Nucleus accumbens (tissue), 56 donors: ENCODE measurements around the gene SEPTIN12.

Source experiments
- DNase-seq, 56 donors: peaks; one replicate each; lab custom pipeline; 2025; lab: John Stamatoyannopoulos, UW

SEPTIN12 gene

DNA sequence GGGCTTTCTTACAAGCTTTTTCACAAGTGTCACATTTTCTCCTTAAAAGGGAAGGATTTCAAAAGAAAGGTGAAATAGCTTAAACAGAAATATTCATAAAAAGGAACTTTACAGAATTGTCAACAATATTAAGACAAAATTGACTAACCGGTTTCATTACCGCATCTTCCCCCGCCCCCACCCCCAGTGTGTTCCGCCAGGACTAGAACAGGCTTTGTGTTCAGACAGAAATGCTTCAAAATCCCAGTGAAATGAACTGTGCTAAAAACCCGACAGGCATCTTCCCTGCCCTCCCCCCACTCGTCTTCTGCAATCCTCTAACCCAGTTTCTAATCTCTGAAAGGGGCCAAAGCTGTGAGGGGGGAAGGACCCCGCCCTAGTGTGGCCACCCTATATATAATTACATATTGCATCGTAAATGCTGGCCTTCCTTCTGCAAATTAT is 15.3 kb upstream of the SEPTIN12 start:
- DNase-seq, result peak in 4 of 56 donors; percentile 6 to 26 (median 12)

- peak in 55 of 56 donors; percentile 63 to 99 (median 94) for DNase-seq
Measured at GRCh38 chr16:4802659-4803287, 14.6 kb upstream of the SEPTIN12 start.

DNA sequence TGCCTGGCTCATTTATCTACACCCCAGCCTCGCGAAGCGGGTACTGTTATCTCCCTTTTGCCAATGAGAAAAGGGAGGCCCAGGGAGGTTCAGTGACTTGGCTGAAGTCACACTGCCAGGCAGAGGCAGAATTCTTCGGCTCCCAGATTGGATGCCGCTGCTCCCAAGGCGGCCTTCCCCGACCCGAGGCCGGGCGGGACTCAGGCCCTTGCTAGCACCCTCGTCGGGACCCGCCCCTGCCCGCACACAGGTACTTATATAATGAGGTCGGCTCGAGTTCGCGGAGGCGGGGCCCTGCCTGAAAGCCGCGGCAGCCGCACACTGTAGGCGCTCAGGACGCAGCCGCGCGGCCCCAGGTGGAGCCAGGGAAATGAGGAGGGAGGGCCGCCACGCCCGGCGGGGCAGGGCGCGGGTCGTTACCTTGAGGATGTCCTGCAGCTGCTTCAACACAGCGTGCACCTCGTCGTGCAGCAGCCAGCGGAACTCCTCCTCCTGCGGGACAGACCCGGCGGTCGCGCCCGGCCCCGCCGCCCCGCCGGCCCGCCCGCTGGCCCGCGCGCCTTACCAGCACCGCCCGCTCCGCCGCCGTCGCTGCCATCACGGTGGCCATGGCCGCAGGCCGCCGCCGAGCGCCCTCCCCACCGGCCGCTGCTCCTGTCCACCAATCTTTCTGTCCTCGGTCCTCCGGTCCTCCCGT is 14.0 kb upstream of the SEPTIN12 start, which contains the start of gene ROGDI:
TSS of gene ROGDI (minus strand) at position 672 of the 697 bp plus-strand sequence. CDS start at position 610, 62 bp downstream.
- peak in 53 of 56 donors; percentile 17 to 86 (median 61) for DNase-seq

DNA sequence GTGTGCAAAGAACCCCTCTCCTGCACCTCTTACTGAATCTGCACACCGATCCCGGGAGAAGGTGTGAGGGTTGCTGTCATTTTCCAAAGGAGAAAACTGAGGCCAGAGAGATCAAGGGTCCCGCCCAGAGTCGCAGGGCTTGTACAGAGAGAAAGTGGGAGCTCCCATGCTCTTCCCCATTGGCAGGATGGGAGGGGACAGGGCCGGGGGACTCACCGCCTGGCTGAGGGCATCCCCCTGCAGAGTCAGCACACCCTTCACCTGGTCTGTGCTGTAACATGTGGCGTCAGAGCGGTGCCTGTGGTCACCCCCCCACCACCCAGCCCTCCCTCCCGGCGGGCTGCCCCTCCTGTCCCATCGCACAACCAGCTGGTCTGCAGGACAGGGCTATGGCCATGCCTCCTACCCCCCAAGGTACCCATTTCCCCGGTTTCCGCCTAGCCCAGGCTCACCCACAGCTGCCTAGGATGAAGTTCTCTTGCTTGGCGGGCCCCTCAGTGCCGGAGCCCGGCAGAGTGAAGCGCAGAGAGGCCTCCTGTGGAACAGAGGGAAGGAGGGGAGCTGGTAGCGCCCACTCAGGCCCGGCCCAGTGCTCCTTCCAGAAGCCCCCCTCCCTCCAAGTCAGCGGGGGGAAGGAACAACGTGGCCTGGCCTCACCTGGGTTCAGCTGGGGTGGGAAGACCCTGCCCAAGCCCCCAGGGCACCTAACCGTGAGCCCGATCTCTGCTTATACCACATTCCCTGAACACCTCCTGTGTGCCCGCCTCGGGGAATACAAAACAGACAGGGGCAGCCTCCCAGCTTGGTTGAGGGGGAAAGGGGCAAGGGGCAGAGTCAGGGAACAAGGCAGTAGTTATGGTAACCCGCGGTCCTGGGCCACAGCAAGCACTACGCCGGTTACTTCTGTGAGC is 13.2 kb upstream of the SEPTIN12 start:
- peak in 9 of 56 donors; percentile 32 to 60 (median 54) for DNase-seq

GRCh38 chr16:4800290-4801041 is 12.3 kb upstream of the SEPTIN12 start:
- DNase-seq, result peak in 53 of 56 donors; percentile 25 to 92 (median 76)

DNA sequence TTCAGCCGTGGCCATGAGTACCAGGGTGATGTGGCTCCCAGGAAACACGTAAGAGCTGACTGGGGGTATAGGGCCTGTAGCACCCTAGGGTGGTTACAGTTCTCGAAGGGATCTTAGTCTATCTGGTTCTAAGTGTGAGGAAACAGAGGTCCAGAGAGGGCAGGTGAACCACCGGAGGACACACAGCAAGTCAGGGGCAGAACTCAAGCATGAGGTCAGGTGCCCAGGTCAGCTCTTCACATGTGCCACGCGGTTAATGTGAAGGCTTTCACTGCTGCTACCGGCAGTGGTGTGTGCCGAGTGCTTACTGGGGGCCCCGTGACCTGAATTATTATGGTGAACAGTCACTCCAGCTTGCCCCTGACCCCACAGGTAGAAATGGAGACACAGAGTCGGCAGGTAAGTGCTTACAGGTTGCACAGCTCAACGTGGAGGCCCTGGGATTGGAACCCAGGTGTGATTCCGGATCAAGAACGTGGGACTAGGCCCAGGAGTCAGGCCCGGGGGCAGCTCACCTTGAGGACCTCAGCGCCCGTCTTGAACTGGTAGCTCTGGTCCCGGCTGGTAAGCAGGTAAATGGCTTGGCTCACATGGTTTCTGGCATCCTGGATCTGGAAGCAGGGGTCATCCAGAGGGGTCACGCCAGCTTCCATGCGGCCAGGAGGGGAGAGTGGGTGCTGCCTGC is 11.2 kb upstream of the SEPTIN12 start:
- DNase-seq, result no peak

DNA sequence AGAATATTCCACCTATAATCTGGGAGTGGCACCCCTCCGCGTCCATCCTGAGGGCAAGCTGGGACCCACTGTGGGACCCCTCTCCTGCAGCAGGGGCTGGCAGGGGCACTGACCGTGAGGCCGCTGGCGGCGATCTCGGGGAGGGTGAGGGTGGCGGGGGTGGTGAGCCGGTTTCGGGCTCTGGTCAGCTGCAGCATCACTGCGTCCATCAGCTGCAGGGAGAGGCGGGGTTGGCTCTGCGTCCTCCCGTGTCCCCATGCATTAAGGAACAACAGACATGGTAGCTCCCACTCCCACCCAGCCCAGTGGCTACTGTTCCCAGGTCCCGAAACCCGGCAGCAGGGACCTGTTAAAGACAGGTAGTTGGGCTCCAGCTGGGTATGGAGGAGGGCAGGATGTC is 10.3 kb upstream of the SEPTIN12 start:
- DNase-seq, result no peak

DNA sequence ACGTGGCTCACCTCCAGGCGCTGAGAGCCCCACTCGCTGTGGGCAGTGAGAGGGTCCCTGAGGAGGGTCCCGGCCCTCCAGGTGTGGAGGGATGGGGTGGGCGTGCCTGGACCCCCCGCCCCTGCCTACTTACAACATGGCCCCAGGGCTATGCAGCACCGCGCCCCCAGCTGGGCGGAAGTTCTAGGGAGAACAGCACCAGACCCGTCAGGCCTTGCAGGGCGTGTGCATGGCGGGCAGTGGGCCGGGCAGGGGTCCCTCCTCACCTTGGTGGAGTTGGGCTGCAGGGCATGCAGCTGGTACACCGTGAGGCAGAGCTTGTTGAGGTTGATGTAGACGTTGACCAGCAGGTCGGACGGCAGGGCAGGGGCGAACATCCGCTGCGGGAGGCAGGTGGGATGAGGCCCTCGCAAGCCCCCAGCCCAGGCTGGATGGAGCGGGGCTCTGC is 9.7 kb upstream of the SEPTIN12 start:
- DNase-seq, result no peak

GRCh38 chr16:4796982-4797804 is 9.0 kb upstream of the SEPTIN12 start:
- DNase-seq, result no peak

- DNase-seq, result no peak
Measured at GRCh38 chr16:4795828-4796572, 7.9 kb upstream of the SEPTIN12 start.

DNA sequence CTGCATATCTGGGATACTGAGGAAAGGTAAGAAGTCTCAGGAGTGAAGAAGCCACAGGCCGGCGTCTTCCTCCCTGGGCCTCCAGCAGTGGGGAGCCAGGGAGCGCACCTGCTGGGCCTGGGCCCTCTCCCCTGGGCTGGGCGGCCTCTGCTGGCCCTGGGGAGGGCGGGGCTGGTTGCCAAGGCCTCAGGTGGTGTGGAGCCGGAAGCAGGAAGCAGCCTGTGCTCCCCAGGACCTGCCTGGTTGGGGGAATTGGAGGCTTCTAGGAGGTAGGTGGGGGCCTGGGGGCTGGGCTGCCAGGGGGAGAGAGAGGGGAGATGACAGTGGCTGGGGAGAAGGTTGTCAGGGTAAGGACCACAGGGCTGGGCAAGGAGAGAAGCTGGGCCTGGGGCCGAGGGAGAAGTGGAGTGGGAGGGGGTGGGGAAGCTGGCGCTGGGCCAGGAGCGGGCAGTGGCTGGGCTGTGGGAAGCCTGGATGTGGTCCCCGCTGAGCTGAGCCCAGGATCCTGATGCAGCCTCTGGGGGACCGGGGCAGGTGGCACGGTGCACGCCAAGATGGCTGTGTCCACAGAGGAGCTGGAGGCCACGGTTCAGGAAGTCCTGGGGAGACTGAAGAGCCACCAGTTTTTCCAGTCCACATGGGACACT is 7.2 kb upstream of the SEPTIN12 start, which contains the start of gene SMIM22:
TSS of gene SMIM22 (plus strand) at position 189 of the 647 bp plus-strand sequence. CDS start at position 555, 366 bp downstream.
- peak in 4 of 56 donors; percentile 9 to 35 (median 24) for DNase-seq

DNA sequence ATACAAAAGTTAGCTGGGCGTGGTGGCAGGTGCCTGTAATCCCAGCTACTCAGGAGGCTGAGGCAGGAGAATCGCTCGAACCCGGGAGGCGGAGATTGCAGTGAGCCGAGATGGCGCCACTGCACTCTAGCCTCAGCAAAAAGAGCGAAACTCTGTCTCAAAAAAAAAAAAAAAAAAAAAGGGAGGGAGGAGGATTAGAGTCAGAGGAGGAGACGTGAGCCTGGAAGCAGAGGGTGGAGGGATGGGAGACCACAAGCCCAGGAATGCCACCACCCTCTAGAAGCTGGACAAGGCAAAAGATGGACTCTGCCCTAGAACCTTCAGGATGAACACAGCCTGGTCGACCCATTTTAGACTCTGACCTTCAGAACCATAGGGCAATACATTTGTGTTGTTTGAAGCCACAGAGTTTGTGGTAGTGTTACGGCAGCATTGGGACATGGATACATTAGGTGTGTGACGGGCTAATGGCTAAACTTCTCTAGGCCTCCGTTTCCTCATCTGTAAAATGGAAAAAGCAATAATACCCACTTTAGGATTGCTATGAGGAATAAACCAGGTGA is 4.9 kb upstream of the SEPTIN12 start:
- no peak for DNase-seq

DNA sequence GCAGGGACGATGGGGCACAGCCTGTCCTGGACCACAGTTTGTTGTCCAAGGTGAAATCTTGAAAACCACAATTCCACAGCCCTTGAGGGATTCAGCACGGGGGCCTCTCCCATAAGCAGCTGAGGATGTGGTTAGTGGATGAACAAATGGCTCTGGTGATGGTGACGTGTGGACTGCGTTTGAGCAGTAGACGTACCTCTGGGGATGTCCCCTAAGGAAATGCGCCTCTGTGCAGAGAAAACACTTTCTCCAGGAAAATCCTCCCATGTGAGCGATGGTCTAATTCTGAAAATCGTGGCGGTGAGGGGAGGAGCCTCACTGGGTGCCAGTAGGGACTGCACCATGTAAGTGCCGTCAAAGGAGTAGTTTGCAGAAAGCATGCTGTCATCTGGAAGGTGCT is 2.7 kb upstream of the SEPTIN12 start:
- no peak for DNase-seq

DNA sequence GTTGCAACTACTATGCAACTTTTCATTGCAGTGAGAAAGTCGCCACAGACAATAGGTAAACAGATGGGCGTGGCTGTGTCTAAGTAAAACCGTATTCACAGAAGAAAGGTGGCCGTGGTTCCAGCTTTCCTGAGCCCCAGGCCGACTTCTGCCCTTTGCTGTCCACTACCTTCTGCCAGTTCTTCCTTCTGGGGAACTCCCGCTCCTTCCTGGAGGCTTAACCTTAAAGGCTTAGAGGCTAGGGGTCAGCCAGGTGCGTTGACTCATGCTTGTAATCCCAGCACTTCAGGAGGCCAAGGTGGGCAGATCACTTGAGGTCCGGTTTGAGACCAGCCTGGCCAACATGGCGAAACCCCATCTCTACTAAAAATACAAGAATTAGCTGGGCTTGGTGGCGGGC is 2.1 kb upstream of the SEPTIN12 start:
- DNase-seq, result no peak

DNA sequence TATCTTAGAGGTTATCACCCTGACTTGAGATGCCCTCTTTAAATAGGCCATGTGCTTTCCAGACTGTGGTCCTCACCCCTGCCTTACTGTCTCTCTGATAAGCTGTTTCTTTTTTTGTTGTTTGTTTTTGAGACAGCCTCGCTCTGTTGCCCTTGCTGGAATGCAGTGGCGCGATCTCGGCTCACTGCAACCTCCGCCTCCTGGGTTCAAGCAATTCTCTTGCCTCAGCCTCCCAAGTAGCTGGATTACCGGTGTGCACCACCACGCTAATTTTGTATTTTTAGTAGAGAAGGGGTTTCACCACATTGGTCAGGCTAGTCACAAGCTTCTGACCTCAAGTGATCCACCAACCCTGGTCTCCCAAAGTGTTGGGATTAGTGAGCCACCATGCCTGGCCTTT is 765 bp upstream of the SEPTIN12 start:
- no peak for DNase-seq

GRCh38 chr16:4788489-4788889 is 344 bp upstream of the SEPTIN12 start:
- DNase-seq, result no peak

- DNase-seq, result no peak
Measured at GRCh38 chr16:4787068-4787467, 1.1 kb downstream of the SEPTIN12 start.
